ENCODE data around the gene PSME3IP1. TPM values are rescaled to one million over a fixed set of nuclear protein-coding genes. Genes with fewer than 3 reads are reported as not detected.
A peak's percentile ranks its signal among the peaks of the same experiment; 100 is the strongest.

Gene PSME3IP1, protein sequence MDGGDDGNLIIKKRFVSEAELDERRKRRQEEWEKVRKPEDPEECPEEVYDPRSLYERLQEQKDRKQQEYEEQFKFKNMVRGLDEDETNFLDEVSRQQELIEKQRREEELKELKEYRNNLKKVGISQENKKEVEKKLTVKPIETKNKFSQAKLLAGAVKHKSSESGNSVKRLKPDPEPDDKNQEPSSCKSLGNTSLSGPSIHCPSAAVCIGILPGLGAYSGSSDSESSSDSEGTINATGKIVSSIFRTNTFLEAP
- 10 to 100 TPM; 79.0 to 91.7 (median 88.9) TPM for polyA plus RNA-seq

DNA sequence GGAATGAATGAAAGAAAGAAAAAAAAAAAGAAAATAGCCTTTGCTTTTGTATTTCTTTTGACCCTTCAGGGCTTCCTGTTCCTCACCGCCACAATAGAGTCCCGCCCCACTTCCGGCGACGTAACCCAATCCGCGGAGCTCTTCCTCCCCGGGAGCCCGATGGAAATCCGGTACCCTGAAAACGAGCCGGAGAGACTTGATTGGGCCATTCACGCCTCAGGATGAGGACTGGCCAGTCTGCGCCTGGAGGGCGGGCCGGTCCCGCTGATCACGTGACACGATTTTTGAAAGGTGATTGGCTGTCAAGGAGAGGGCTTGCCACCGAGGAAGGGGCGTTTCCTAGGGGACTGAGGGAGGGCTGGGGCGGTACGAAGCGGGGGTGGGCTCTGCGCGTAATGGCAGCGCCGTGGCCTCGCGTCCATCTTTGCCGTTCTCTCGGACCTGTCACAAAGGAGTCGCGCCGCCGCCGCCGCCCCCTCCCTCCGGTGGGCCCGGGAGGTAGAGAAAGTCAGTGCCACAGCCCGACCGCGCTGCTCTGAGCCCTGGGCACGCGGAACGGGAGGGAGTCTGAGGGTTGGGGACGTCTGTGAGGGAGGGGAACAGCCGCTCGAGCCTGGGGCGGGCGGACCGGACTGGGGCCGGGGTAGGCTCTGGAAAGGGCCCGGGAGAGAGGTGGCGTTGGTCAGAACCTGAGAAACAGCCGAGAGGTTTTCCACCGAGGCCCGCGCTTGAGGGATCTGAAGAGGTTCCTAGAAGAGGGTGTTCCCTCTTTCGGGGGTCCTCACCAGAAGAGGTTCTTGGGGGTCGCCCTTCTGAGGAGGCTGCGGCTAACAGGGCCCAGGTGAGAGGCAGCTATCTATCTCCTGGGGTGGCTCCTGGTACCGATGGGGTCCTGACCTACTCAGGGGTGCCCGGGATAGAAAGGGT, at the start of gene PSME3IP1, which contains the start of gene RSPRY1:
TSS of gene PSME3IP1 (minus strand) at position 95 of the 927 bp plus-strand sequence. CDS start 12,185 bp downstream, outside the sequence.
TSS of gene RSPRY1 (plus strand) at position 385 of the 927 bp plus-strand sequence. CDS start 18,330 bp downstream, outside the sequence.
- peak within 1 kb of the TSS; percentile 94 to 98 (median 97) for H3K27ac Mint-ChIP-seq
- peaks cover 4 to 15% (median 13%) of the 10 kb centered on the region in 3 donors for H3K27me3 Mint-ChIP-seq (ENCODE audit: low read depth in 3 of 3)
- no peaks in the 10 kb centered on the region for H3K9me3 Mint-ChIP-seq
- no peaks in the 10 kb centered on the region for H3K36me3 Mint-ChIP-seq
- H3K4me3 Mint-ChIP-seq: peak within 1 kb of the TSS; percentile 96 to 100 (median 99)
- DNase-seq: peak; percentile 99 to 100 (median 99)
- H3K4me1 Mint-ChIP-seq: peaks cover 51 to 63% of the 10 kb centered on the region in 2 donors

DNA sequence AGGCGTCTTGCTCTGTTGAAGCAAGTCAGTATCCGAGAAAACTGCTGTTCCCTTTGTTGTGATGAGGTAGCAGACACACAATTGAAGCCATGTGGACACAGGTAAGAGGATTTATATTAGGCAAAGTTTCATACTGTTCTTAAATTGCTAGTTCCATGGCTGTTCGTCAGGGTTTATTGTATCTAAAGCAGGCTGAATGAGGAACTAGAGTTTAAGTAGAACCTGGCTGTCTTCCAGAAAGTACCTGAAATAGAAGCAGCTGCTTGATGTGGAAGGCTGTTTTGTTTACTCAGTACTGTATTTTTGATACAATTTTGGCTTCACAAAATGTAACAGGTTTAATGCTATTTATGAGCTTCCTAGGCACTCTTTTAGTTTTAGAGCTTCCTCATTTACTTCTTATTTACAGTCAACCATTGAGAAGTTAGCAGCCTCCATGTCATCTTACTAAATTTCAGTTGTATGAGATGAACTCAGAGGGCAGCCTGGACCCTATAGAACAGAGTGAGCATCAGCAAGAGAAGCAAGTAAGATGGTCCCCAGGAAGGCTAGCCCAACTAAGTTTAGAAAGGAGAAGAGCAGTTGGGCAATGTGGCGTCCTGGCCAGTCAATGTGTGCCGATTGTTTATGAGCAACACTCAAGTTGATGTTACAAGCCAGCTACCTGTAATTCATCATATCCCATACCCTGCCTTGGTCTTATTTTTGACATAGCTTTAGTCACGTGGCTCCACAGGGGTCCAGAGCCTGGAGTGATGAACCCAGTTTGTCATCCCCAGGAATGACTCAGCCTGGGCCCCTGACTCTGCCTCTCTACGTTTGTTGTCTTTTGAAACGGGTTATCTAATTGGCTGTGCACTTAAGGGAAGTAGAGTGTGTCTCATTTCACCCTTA, 49.5 kb upstream of the PSME3IP1 start:
- H3K36me3 Mint-ChIP-seq: peaks cover 39 to 66% (median 41%) of the 10 kb centered on the region in 3 donors
- H3K9me3 Mint-ChIP-seq: no peaks in the 10 kb centered on the region
- no peak for DNase-seq
- H3K27ac Mint-ChIP-seq: peak overlapping the region in 1 of 6 donors; percentile 40
- H3K4me1 Mint-ChIP-seq: no peaks in the 10 kb centered on the region
- no peaks in the 10 kb centered on the region for H3K27me3 Mint-ChIP-seq (ENCODE audit: low read depth in 3 of 3)
- no peak overlapping the region for H3K4me3 Mint-ChIP-seq

DNA sequence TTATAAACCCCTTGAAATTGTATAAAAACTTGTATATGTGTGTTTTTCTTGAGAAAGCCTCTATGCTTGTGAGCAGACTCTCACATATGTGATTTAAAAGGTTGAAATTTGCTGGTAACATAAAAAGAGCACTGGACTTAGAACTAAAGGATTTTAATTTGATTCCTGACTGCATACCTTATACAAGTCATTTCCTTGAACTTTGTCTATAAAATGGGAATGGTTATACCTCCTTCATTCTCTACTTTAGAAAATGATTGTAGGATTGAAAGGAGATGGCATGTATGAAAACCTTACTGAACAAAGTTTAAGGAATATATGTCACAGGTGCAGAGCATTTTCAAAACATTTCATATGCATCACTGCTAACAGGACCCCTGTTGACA, 48.9 kb upstream of the PSME3IP1 start:
- Mint-ChIP-seq H3K27me3 (ENCODE audit: low read depth in 3 of 3) (no peaks in the 10 kb centered on the region), H3K4me1 (no peaks in the 10 kb centered on the region), H3K36me3 (peaks cover 39 to 66% (median 43%) of the 10 kb centered on the region in 3 donors), H3K9me3 (no peaks in the 10 kb centered on the region), H3K4me3 (no peak overlapping the region), H3K27ac (no peak overlapping the region)
- no peak for DNase-seq

DNA sequence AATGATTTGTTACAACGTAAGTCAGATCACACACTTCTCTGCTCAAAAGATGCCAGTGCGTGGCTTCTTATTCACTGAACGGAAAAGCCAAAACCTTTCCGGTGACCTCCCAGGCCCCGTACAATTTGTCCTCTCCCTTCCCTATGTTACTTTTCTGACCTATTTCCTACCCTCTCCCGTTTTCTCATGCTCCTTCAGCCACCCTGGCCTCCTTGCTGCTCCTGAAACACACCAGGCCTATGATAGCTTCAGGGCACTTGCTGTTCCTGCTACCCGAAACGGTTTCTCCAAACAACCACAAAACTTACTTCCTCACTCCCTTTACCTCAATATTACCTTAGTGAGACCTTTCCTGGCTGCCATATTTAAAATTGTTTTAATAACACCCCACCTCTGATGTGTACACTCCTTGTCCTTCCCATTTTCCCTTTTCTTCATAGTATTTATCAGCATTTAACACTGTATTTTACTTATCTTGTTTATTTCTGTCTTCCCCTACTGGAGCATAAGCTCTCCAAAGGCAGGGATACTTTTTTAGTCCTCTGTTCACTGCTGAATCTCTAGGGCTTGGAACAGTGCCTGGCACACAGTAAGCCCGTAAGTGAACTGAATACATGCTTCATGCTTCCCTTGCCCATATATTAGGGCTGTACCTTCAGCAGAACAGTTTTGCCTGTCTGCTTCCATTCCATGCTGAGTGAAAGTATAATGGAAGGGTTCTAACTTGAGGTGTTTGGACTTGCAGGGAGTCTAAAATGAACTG, 48.3 kb upstream of the PSME3IP1 start:
- Mint-ChIP-seq H3K36me3 (peaks cover 37 to 64% (median 43%) of the 10 kb centered on the region in 3 donors), H3K4me3 (no peak overlapping the region)

DNA sequence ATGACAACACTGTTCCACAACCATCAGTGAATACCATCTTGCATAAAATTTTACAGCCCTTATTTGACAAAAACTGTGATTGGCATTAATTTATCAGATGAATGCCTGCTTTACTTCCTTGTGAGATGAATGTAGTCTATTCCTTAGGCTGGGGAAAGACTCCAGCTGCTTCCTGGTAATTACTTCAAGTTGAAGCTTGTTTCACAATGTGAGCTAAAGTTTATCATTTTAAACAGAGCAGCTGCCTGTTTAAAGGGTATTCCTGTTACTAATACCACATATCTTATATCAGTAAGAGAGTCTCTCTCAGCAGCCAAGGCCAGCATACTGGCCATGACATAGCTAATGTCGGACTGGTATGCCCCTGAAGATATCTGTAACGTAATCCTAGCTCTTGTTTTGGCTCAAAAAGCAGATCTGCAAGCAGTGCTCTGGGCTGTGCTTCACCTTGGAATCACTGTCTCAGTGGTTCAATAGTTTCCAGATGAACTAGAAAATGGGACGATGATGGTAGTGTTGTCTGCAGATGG, 46.0 kb upstream of the PSME3IP1 start:
- DNase-seq: no peak
- Mint-ChIP-seq H3K27me3 (ENCODE audit: low read depth in 3 of 3) (no peaks in the 10 kb centered on the region), H3K36me3 (peaks cover 24 to 59% (median 44%) of the 10 kb centered on the region in 3 donors), H3K4me1 (no peaks in the 10 kb centered on the region), H3K4me3 (no peak overlapping the region), H3K9me3 (no peaks in the 10 kb centered on the region), H3K27ac (no peak overlapping the region)

More for the DNA sequence above, 48.3 kb upstream of the PSME3IP1 start:
- no peak for DNase-seq
- H3K27ac Mint-ChIP-seq: peak overlapping the region in 1 of 6 donors; percentile 9
- no peaks in the 10 kb centered on the region for H3K9me3 Mint-ChIP-seq
- no peaks in the 10 kb centered on the region for H3K4me1 Mint-ChIP-seq
- H3K27me3 Mint-ChIP-seq (ENCODE audit: low read depth in 3 of 3): no peaks in the 10 kb centered on the region

DNA sequence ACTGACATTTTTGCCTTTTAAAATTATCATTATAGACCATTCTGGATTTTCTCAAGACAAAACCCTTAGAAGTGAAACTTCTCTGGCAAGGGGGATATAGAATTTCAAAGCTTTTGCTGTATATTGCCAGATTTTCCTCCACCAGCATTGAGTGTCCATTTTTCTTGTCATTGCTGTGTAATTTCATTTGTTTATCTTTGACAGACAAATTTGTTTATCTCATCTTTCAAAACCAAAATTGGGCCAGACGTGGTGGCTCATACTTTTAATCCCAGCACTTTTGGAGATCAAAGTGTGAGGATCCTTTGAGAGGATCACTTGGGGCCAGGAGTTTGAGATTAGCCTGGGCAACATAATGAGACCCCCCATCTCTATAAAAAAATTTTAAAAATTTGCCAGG, 43.2 kb upstream of the PSME3IP1 start:
- H3K4me1 Mint-ChIP-seq: no peaks in the 10 kb centered on the region
- H3K9me3 Mint-ChIP-seq: no peaks in the 10 kb centered on the region
- no peak for DNase-seq
- H3K27ac Mint-ChIP-seq: no peak overlapping the region
- no peak overlapping the region for H3K4me3 Mint-ChIP-seq
- peaks cover 18 to 51% (median 36%) of the 10 kb centered on the region in 3 donors for H3K36me3 Mint-ChIP-seq
- no peaks in the 10 kb centered on the region for H3K27me3 Mint-ChIP-seq (ENCODE audit: low read depth in 3 of 3)

DNA sequence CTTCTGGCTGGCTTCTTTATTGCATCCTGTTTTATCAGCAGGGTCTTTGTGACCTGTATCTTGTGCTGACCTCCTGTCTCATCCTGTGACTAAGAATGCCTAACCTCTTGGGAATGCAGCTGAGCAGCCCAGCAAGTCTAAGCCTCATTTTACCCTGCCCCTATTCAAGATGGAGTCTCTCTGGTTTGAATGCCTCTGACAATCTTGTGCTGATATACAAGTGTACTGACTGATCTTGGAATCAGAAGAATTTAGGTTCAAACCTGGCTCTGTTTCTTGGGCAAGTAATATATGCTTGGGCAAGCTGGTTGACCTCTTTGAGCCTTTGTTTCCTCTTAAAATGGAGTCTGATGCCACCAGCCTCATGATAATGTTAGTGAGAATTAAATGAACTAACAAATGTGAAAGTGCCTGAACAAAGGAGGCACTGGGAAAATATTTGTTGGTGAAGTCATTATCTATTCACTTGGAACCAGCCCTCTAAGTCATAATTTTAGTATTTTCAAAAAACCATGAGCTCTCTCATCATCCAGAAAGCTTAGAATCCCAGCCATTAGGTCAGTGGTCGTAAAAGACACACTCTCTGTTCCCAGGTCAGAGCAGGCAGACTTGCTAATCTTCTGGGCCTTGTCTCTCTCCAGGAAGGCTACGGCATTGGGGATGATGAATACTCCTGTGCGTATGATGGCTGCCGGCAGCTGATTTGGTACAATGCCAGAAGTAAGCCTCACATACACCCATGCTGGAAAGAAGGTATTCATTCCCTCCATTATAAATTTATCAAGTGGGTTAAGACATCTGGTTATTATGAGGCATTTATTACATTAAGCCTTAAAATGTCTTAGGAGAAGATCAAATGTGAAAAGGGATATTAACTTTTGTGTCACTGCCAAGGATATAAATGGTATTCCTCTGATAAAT, 41.1 kb upstream of the PSME3IP1 start:
- Mint-ChIP-seq H3K27ac (peak overlapping the region in 2 of 6 donors; percentile 28 to 41), H3K4me3 (no peak overlapping the region), H3K27me3 (ENCODE audit: low read depth in 3 of 3) (no peaks in the 10 kb centered on the region), H3K9me3 (no peaks in the 10 kb centered on the region), H3K36me3 (peaks cover 16 to 50% (median 41%) of the 10 kb centered on the region in 3 donors), H3K4me1 (no peaks in the 10 kb centered on the region)
- DNase-seq: no peak

DNA sequence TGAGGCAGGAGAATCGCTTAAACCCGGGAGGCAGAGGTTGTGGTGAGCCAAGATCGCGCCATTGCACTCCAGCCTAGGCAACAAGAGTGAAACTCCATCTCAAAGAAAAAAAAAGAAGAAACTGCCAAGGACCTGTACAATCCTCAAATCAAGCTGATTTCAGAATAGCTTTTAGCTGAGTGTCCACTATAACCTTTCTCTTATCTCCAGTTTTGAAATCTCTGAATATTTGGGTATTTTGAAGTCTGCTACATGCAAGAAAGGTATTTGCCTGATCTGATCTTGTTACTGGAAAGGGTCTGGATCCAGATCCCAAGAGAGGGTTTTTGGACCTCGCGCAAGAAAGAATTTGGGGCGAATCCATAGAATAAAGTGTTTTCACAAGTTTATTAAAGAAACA, 40.1 kb upstream of the PSME3IP1 start:
- H3K27ac Mint-ChIP-seq: no peak overlapping the region
- H3K27me3 Mint-ChIP-seq (ENCODE audit: low read depth in 3 of 3): no peaks in the 10 kb centered on the region
- no peaks in the 10 kb centered on the region for H3K9me3 Mint-ChIP-seq
- DNase-seq: no peak
- no peaks in the 10 kb centered on the region for H3K4me1 Mint-ChIP-seq
- H3K36me3 Mint-ChIP-seq: peaks cover 12 to 51% (median 41%) of the 10 kb centered on the region in 3 donors
- no peak overlapping the region for H3K4me3 Mint-ChIP-seq

DNA sequence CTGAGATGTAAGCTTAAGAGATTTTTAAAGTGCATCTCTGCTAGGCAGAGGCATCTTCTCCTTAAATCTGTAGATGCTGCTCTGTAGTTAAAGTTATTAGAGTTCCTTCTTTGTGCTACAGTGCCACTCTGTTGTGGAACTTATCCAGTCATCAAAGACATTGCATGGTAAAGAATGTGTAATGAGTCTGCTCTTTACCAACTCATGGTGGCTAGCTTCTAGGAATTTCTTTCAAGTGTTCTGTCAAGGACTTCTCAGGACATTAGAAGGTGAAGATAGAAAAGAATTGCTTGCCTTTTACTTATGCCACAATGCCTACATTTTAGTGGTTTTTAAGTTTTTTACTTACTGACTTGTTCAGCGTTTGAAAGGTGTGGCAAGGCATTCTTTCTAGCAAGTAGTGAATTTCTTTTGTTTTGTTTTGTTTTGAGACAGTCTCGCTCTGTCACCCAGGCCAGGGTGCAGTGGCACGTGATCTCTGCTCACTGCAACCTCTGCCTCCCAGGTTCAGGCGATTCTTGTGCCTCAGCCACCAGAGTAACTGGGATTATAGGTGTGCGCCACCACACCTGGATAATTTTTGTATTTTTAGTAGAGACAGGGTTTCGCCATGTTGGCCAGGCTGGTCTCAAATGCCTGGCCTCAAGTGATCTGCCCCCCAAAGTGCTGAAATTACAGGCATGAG, 39.0 kb upstream of the PSME3IP1 start:
- DNase-seq: no peak
- Mint-ChIP-seq H3K4me3 (no peak overlapping the region), H3K27ac (no peak overlapping the region), H3K36me3 (peaks cover 22 to 54% (median 47%) of the 10 kb centered on the region in 3 donors), H3K4me1 (no peaks in the 10 kb centered on the region), H3K27me3 (ENCODE audit: low read depth in 3 of 3) (no peaks in the 10 kb centered on the region), H3K9me3 (no peaks in the 10 kb centered on the region)

DNA sequence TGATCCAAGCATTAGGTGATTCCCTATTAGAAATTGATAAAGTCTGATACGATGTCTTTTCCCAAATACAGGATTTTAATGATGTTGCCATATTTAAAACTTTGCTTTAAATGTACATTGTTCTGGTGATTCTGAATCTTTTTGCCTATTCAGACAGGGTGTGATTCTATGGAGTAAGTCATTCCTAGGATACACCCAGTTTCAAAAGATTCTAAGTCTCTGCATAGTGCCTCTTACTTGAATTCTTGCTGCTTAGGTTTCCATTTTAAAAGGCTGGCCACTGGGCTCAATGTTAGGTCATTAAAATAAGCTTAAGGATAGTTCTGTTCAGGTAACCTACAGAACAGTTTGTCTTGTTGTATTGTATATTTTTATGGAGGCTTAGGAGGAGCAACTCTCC, 37.2 kb upstream of the PSME3IP1 start:
- H3K27ac Mint-ChIP-seq: no peak overlapping the region
- no peak overlapping the region for H3K4me3 Mint-ChIP-seq
- peaks cover 38 to 70% (median 62%) of the 10 kb centered on the region in 3 donors for H3K36me3 Mint-ChIP-seq

DNA sequence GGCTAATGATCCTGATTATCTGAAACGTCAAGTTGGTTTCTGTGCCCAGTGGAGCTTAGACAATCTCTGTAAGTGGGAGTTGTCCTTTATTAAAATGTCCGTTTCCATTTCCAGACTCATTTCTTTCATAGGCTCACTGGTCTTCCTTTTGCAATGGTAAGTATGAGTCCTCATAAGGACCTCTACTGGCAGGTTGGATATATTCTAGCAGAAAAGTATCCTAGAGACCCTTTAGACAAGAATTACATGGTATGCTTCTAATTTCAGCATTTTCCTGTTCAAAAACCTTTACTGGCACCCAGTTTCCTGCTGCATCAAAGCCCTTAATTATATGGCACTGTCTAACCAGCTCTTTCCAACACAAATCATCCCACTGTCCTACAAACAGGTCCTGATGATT, 31.1 kb upstream of the PSME3IP1 start:
- Mint-ChIP-seq H3K27me3 (ENCODE audit: low read depth in 3 of 3) (no peaks in the 10 kb centered on the region), H3K4me1 (no peaks in the 10 kb centered on the region), H3K9me3 (peaks cover 0 to 15% (median 10%) of the 10 kb centered on the region in 6 donors), H3K4me3 (no peak overlapping the region), H3K36me3 (peaks cover 71 to 84% (median 75%) of the 10 kb centered on the region in 3 donors), H3K27ac (no peak overlapping the region)
- DNase-seq: no peak

More for the DNA sequence above, 37.2 kb upstream of the PSME3IP1 start:
- DNase-seq: no peak
- Mint-ChIP-seq H3K9me3 (peaks cover 0 to 6% (median 0%) of the 10 kb centered on the region in 6 donors), H3K4me1 (no peaks in the 10 kb centered on the region), H3K27me3 (ENCODE audit: low read depth in 3 of 3) (no peaks in the 10 kb centered on the region)

All from immature natural killer cell (primary cell).